GM12878 (cell line): ENCODE measurements around the gene NUP210. TPM values are rescaled to one million over a fixed set of nuclear protein-coding genes. Genes with fewer than 3 reads are reported as not detected.

ENCODE experiments used
- ATAC-seq: fragments of 200-7000 bp; cut with Tn5 transposase; 3 replicates; pipeline ENCODE4 v1.9.1; 2020; ENCODE audit warnings: mild to moderate bottlenecking, moderate library complexity
- BruUV-seq: library from RNA; stranded (reverse); fragments of 400-500 nt; replicated peaks from 2 replicates; lab custom pipeline; 2021; lab: Mats Ljungman, UMichigan
- CTCF ChIA-PET: fragments of 300-600 bp; sonication (Branson Sonifier 250); formaldehyde crosslinking; extraction: SDS; loops from one replicate; lab custom pipeline; 2021; ENCODE audit warnings: inconsistent platforms; lab: Yijun Ruan, JAX
- POLR2A ChIA-PET: fragments of 350-600 bp; formaldehyde crosslinking; extraction: SDS; loops from one replicate; lab custom pipeline; 2021; ENCODE audit warnings: inconsistent platforms; lab: Charles Lee
- RAD21 ChIA-PET: fragments of 300-600 bp; sonication (Branson Sonifier 250); formaldehyde crosslinking; loops from one replicate; lab custom pipeline; 2023; ENCODE audit warnings: antibody characterized with exemption; ENCODE audit not compliant: unreplicated experiment; lab: Charles Lee
- SMC1A ChIA-PET: fragments of 300-600 bp; sonication (Branson Sonifier 250); formaldehyde crosslinking; loops from one replicate; lab custom pipeline; 2023; ENCODE audit not compliant: unreplicated experiment, uncharacterized antibody; lab: Charles Lee
- DNase-seq: peaks from one replicate; pipeline ENCODE4 v3.0.0-alpha.2; 2011; ENCODE audit warnings: low read depth, low spot score
- FAIRE-seq: peaks from 3 replicates; lab custom pipeline; 2011; peaks lifted over from hg19 to GRCh38; lab: Jason Lieb, UNC
- H2AFZ ChIP-seq: 2 replicates; pipeline ENCODE4 v1.6.0; 2011; ENCODE audit warnings: low read depth, low read length, control low read depth; ENCODE audit not compliant: control insufficient read depth
- H3K27ac ChIP-seq: 2 replicates; pipeline ENCODE4 v1.5.1; 2011; ENCODE audit warnings: control low read depth; ENCODE audit not compliant: control insufficient read depth, insufficient read depth
- H3K27me3 ChIP-seq, 2 experiments: replicated peaks in 1 of 2; 2 replicates each; pipeline versions ENCODE4 v1.6.0 to v1.6.1; 2011; ENCODE audit warnings: low read length in 1 of 2; ENCODE audit not compliant: control insufficient read depth in 2 of 2, insufficient read depth in 2 of 2
- H3K36me3 ChIP-seq, 2 experiments: 2 replicates each; pipeline ENCODE4 v1.5.1; 2011; ENCODE audit warnings: low read length in 1 of 2; ENCODE audit not compliant: control insufficient read depth in 2 of 2, insufficient read depth in 2 of 2
- H3K4me1 ChIP-seq: 2 replicates; pipeline ENCODE4 v1.6.1; 2011; ENCODE audit warnings: mild to moderate bottlenecking, low read length, moderate library complexity, mixed read lengths; ENCODE audit not compliant: control insufficient read depth, insufficient read depth
- H3K4me2 ChIP-seq: 2 replicates; pipeline ENCODE4 v1.6.0; 2011; ENCODE audit warnings: control low read depth; ENCODE audit not compliant: control insufficient read depth, insufficient read depth
- H3K4me3 ChIP-seq: fragments of 200-600 bp; sonication (generic); 2 replicates; pipeline ENCODE4 v1.5.1; 2016
- H3K79me2 ChIP-seq: 2 replicates; pipeline ENCODE4 v1.6.0; 2011; ENCODE audit warnings: low read length; ENCODE audit not compliant: control insufficient read depth, insufficient read depth
- H3K9ac ChIP-seq: 2 replicates; pipeline ENCODE4 v1.8.0; 2011; ENCODE audit warnings: low read length, control low read depth, mixed read lengths; ENCODE audit not compliant: control insufficient read depth, insufficient read depth
- H3K9me3 ChIP-seq: replicated peaks from 3 replicates; pipeline ENCODE4 v1.5.1; 2011; ENCODE audit warnings: mild to moderate bottlenecking, low read length; ENCODE audit not compliant: control insufficient read depth, insufficient read depth
- H4K20me1 ChIP-seq: 2 replicates; pipeline ENCODE4 v1.6.0; 2011; ENCODE audit not compliant: control insufficient read depth, insufficient read depth
- BHLHE40 ChIP-seq, 2 experiments: fragments of 450-650 bp in 1 of 2; IDR thresholded peaks; 2 replicates each; pipeline ENCODE4 v1.6.1; 2011 to 2017; ENCODE audit warnings: low read depth in 2 of 2, borderline replicate concordance in 1 of 2, improper control_type of control experiment in 1 of 2, low read length in 1 of 2, mild to moderate bottlenecking in 1 of 2
- CHD2 ChIP-seq: IDR thresholded peaks from 2 replicates; pipeline ENCODE4 v1.6.1; 2011; ENCODE audit warnings: low read depth, low read length, improper control_type of control experiment, borderline replicate concordance
- EZH2 ChIP-seq: IDR thresholded peaks from 2 replicates; pipeline ENCODE4 v1.6.1; 2012; ENCODE audit warnings: low read depth, mild to moderate bottlenecking, control low read depth, inconsistent platforms, low read length, borderline replicate concordance; ENCODE audit not compliant: control insufficient read depth
- KDM1A ChIP-seq: fragments of 200-600 bp; sonication (generic); IDR thresholded peaks from 2 replicates; pipeline ENCODE4 v1.6.1; 2016; ENCODE audit warnings: borderline replicate concordance
- MXI1 ChIP-seq: fragments of 150-350 bp; IDR thresholded peaks from 2 replicates; pipeline ENCODE4 v1.6.1; 2011; ENCODE audit warnings: low read depth, mild to moderate bottlenecking, inconsistent platforms, low read length, improper control_type of control experiment
- NFYA ChIP-seq: IDR thresholded peaks from 2 replicates; pipeline ENCODE4 v1.6.1; 2011; ENCODE audit warnings: low read depth, mild to moderate bottlenecking, low read length, improper control_type of control experiment, borderline replicate concordance
- NR2C2 ChIP-seq: IDR thresholded peaks from 2 replicates; pipeline ENCODE4 v1.6.1; 2011; ENCODE audit warnings: borderline replicate concordance, low read depth; ENCODE audit not compliant: control insufficient read depth, insufficient read length
- RBBP5 ChIP-seq: fragments of 200-600 bp; sonication (generic); conservative IDR thresholded peaks from 2 replicates; pipeline ENCODE4 v1.6.1; 2016
- STAT3 ChIP-seq: IDR thresholded peaks from 2 replicates; pipeline ENCODE4 v1.6.1; 2011; ENCODE audit warnings: low read depth, low read length, improper control_type of control experiment
- TCF12 ChIP-seq: IDR thresholded peaks from 2 replicates; pipeline ENCODE4 v1.6.1; 2011; ENCODE audit warnings: low read depth, mild to moderate bottlenecking, low read length
- WGBS: methylation state at CpG from one replicate; pipeline ENCODE4 v1.1.6; 2016; ENCODE audit warnings: low lambda C conversion rate; ENCODE audit not compliant: insufficient replicate concordance, insufficient coverage; ENCODE audit errors: missing lambda C conversion rate; 5-methylcytosine and 5-hydroxymethylcytosine counted together
- in situ Hi-C: fragments of 300-500 bp; cut with MboI; formaldehyde crosslinking; loops from 9 replicates; pipeline ENCODE4 v1.14.3; 2018; ENCODE audit warnings: mixed read lengths
- intact Hi-C: fragments of 100-400 bp; cut with micrococcal nuclease; formaldehyde crosslinking; loops from one replicate; pipeline ENCODE4 v1.14.2; 2022; ENCODE audit not compliant: unreplicated experiment
- polyA plus RNA-seq, 11 experiments: library from polyadenylated mRNA; depleted of rRNA in 4 of 11; unstranded in 6 of 11; stranded (reverse) in 5 of 11; fragments of >200 nt; fragmentation: Nextera tagmentation in 4 of 11; fragmentation: Illumina TruSeq in 1 of 11; extraction: Ambion mirVana in 4 of 11; extraction: Trizol in 1 of 11; gene quantifications; 1 replicate in 1 of 11; 2 replicates in 10 of 11; pipeline versions ENCODE4 v1.2.1 to v1.2.3, GENCODE V29; 2011 to 2016; ENCODE audit warnings: inconsistent platforms in 2 of 11, missing spikeins in 2 of 11, low read depth in 1 of 11
- total RNA-seq, 4 experiments: library from RNA; depleted of rRNA in 3 of 4; stranded (reverse); fragments of >200 nt in 3 of 4; fragmentation: Illumina TruSeq in 1 of 4; extraction: Trizol in 1 of 4; gene quantifications; 2 replicates each; pipeline versions ENCODE4 v1.2.1 to v1.2.3, GENCODE V29; 2013 to 2021
- TF ChIP-seq, protein P1 (sequence below): IDR thresholded peaks from 2 replicates; pipeline ENCODE4 v1.6.1; 2011; ENCODE audit warnings: mild to moderate bottlenecking, low read depth, low read length, moderate library complexity; ENCODE audit not compliant: insufficient replicate concordance

The NUP210 gene
- total and polyA plus RNA-seq, 10 of the 15 experiments (the other 5 are each of a cell fraction or from before 2014, with no cell fraction given), result 2.9 to 150 (median 76.0) TPM

DNA sequence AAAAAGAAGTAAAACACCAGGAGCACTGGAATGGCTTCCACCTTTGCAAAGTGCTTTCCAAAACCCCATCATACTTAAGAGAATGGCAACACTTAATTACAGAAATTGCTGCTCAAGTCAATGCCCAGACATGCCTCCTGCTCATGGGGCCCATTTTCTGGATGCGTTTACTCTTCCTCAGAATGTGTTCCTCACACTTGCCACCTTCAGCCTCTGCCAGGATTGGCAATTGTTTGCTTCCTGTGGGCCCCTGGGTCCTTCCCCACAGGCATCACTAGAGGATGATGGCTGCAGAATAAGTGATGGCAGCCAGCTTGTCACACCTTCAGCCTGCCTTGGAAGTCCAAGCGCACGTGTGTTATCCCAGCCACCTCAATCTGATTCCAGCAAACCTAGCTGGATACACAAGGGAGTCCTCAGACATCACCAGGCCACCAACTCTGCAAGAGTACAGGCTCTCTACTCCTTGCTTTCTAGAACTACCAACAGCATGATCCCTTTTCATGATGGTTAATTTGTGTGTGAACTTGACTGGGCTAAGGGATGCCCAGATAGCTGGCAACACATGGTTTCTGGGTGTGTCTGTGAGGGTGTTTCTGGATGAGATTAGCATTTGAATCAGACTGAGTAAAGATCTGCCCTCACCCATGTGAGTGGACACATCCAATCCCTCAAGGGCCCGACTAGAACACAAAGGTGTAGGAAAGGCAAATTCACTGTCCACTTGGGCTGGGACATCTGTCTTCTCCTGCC is 4.9 kb upstream of the NUP210 start:
- WGBS, result 74% methylated on average over 4 of the region's 4 CpGs
- H3K9me3 ChIP-seq, result no peaks in the 10 kb centered on the region
- ATAC-seq, result no peak
- no peaks in the 10 kb centered on the region for H3K36me3 ChIP-seq
- RAD21 ChIA-PET, result interaction anchor here (0.7 kb wide), 1 partner anchor 10 kb away, joined by 3 read pairs; no protein-coding TSS in a partner anchor
- no peak for DNase-seq
- intact Hi-C loops, result no loop called here
- CTCF ChIA-PET, result interaction anchor here (1.4 to 3.2 kb wide), 3 partner anchors 8 to 28 kb away, joined by 8 to 20 read pairs (median 11); no protein-coding TSS in a partner anchor
- POLR2A ChIA-PET, result interaction anchor here (1.9 kb wide), 1 partner anchor 8 kb away, joined by 7 read pairs; no protein-coding TSS in a partner anchor
- FAIRE-seq, result no peak
- TF ChIP-seq EZH2, result no peak
- TF ChIP-seq, protein P1, sequence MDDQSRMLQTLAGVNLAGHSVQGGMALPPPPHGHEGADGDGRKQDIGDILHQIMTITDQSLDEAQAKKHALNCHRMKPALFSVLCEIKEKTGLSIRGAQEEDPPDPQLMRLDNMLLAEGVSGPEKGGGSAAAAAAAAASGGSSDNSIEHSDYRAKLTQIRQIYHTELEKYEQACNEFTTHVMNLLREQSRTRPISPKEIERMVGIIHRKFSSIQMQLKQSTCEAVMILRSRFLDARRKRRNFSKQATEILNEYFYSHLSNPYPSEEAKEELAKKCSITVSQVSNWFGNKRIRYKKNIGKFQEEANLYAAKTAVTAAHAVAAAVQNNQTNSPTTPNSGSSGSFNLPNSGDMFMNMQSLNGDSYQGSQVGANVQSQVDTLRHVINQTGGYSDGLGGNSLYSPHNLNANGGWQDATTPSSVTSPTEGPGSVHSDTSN, result no peak
- no peak for TF ChIP-seq MXI1
- TF ChIP-seq KDM1A, result no peak
- TF ChIP-seq NFYA, result no peak
- TF ChIP-seq RBBP5, result no peak
- TF ChIP-seq CHD2, result no peak
- no peak for TF ChIP-seq NR2C2
- TF ChIP-seq BHLHE40 (IDR thresholded peaks at IDR 0.05; ENCODE audit: borderline replicate concordance in 1 of 2, low read depth in 2 of 2, low read length in 1 of 2), result no peak
- TF ChIP-seq TCF12, result no peak
- no peak for TF ChIP-seq STAT3
- TF ChIP-seq, all 136 proteins: peak for 0
- Histone ChIP-seq H3K9ac (no peak overlapping the region), H3K4me2 (no peak overlapping the region), H4K20me1 (no peaks in the 10 kb centered on the region), H3K4me3 (no peak overlapping the region), H3K4me1 (peaks cover 12% of the 10 kb centered on the region), H3K79me2 (peaks cover 9% of the 10 kb centered on the region), H2AFZ (no peak overlapping the region), H3K27me3 (no peaks in the 10 kb centered on the region), H3K27ac (no peak overlapping the region)
- in situ Hi-C loops, result no loop called here
- BruUV-seq, result no TSS peak
- SMC1A ChIA-PET, result interaction anchor here (1.3 to 1.4 kb wide), 2 partner anchors 15 to 18 kb away, joined by 3 to 4 read pairs; no protein-coding TSS in a partner anchor
